OCI-LY1 (cell line): ENCODE data around the gene KCTD1.
"Not testable (repeated sequence)": the region's sequence is repeated elsewhere in the genome, so short reads cannot be mapped to it uniquely, and the experiment has no call there.

Experiments
- H2AFZ ChIP-seq: fragments of 200-600 bp; sonication (generic), shearing (Covaris generic); 2 replicates; pipeline ENCODE4 v1.6.0; 2014; ENCODE audit warnings: antibody characterized with exemption, mild to moderate bottlenecking, low read length
- H3F3A ChIP-seq: fragments of 200-600 bp; sonication (generic), shearing (Covaris generic); 2 replicates; pipeline ENCODE4 v1.6.0; 2014; ENCODE audit warnings: mild to moderate bottlenecking, antibody characterized with exemption, low read length, moderate library complexity; ENCODE audit not compliant: insufficient read depth
- H3K27ac ChIP-seq: fragments of 200-600 bp; sonication (generic); 2 replicates; pipeline ENCODE4 v1.5.1; 2014; ENCODE audit warnings: low read length, mixed run types, mild to moderate bottlenecking, low read depth; ENCODE audit not compliant: poor library complexity, severe bottlenecking
- H3K27me3 ChIP-seq: fragments of 200-600 bp; sonication (generic); 2 replicates; pipeline ENCODE4 v1.6.0; 2014; ENCODE audit warnings: antibody characterized with exemption, mild to moderate bottlenecking, low read length, moderate library complexity; ENCODE audit not compliant: insufficient read depth
- H3K36me3 ChIP-seq: fragments of 200-600 bp; sonication (generic); 2 replicates; pipeline ENCODE4 v1.6.1; 2014; ENCODE audit warnings: mild to moderate bottlenecking, antibody characterized with exemption, low read length, moderate library complexity, mixed read lengths; ENCODE audit not compliant: insufficient read depth
- H3K4me1 ChIP-seq: fragments of 200-600 bp; sonication (generic); 2 replicates; pipeline ENCODE4 v1.5.1; 2014; ENCODE audit warnings: mild to moderate bottlenecking, low read length, moderate library complexity; ENCODE audit not compliant: insufficient read depth, severe bottlenecking
- H3K4me2 ChIP-seq: fragments of 200-600 bp; sonication (generic), shearing (Covaris generic); 2 replicates; pipeline ENCODE4 v1.6.1; 2014; ENCODE audit warnings: low read length
- H3K4me3 ChIP-seq: fragments of 200-600 bp; sonication (generic); 2 replicates; pipeline ENCODE4 v1.5.1; 2014; ENCODE audit warnings: low read length, low read depth, mild to moderate bottlenecking, mixed read lengths; ENCODE audit not compliant: poor library complexity, severe bottlenecking
- H3K79me2 ChIP-seq: fragments of 200-600 bp; shearing (Covaris generic); 2 replicates; pipeline ENCODE4 v1.6.1; 2016; ENCODE audit warnings: mixed run types, low read length, mixed read lengths; ENCODE audit not compliant: insufficient read depth
- H3K9ac ChIP-seq: fragments of 200-600 bp; sonication (generic), shearing (Covaris generic); 2 replicates; pipeline ENCODE4 v1.6.1; 2014; ENCODE audit warnings: mild to moderate bottlenecking, low read length, mixed read lengths
- H3K9me2 ChIP-seq: fragments of 200-600 bp; sonication (generic), shearing (Covaris generic); 2 replicates; pipeline ENCODE4 v1.6.1; 2014; ENCODE audit warnings: low read depth, mild to moderate bottlenecking, low read length, mixed read lengths
- H3K9me3 ChIP-seq: fragments of 200-600 bp; shearing (Covaris generic); 2 replicates; pipeline ENCODE4 v1.6.1; 2014; ENCODE audit warnings: low read length, mixed read lengths
- H4K20me1 ChIP-seq: fragments of 200-600 bp; sonication (generic), shearing (Covaris generic); 2 replicates; pipeline ENCODE4 v1.6.0; 2016; ENCODE audit warnings: mild to moderate bottlenecking, low read length; ENCODE audit not compliant: insufficient read depth
- EZH2 ChIP-seq: fragments of 200-600 bp; sonication (generic), shearing (Covaris generic); IDR thresholded peaks from 2 replicates; pipeline ENCODE4 v1.8.0; 2017; ENCODE audit warnings: borderline replicate concordance, mixed run types, mild to moderate bottlenecking, antibody characterized with exemption, low read length, moderate library complexity, mixed read lengths
- TF ChIP-seq, protein P1 (sequence below): fragments of 200-600 bp; sonication (generic), shearing (Covaris generic); IDR thresholded peaks from 2 replicates; pipeline ENCODE4 v1.5.1; 2017; ENCODE audit warnings: mild to moderate bottlenecking, antibody characterized with exemption, low read length, moderate library complexity, mixed read lengths

Gene KCTD1

GRCh38 chr18:26438980-26439379 lies 109.4 kb downstream of the KCTD1 start:
- H3K4me1 ChIP-seq = peaks cover 13% of the 10 kb centered on the region
- H3K9me2 ChIP-seq = no peaks in the 10 kb centered on the region
- H2AFZ ChIP-seq = no peak overlapping the region
- H3K9ac ChIP-seq = no peak overlapping the region
- no peaks in the 10 kb centered on the region for H3K36me3 ChIP-seq
- no peaks in the 10 kb centered on the region for H3K79me2 ChIP-seq
- no peaks in the 10 kb centered on the region for H3F3A ChIP-seq
- H3K4me3 ChIP-seq = no peak overlapping the region
- H3K27me3 ChIP-seq = no peaks in the 10 kb centered on the region
- no peaks in the 10 kb centered on the region for H3K9me3 ChIP-seq
- H4K20me1 ChIP-seq = no peaks in the 10 kb centered on the region
- no peak for TF ChIP-seq EZH2
- TF ChIP-seq, protein P1, sequence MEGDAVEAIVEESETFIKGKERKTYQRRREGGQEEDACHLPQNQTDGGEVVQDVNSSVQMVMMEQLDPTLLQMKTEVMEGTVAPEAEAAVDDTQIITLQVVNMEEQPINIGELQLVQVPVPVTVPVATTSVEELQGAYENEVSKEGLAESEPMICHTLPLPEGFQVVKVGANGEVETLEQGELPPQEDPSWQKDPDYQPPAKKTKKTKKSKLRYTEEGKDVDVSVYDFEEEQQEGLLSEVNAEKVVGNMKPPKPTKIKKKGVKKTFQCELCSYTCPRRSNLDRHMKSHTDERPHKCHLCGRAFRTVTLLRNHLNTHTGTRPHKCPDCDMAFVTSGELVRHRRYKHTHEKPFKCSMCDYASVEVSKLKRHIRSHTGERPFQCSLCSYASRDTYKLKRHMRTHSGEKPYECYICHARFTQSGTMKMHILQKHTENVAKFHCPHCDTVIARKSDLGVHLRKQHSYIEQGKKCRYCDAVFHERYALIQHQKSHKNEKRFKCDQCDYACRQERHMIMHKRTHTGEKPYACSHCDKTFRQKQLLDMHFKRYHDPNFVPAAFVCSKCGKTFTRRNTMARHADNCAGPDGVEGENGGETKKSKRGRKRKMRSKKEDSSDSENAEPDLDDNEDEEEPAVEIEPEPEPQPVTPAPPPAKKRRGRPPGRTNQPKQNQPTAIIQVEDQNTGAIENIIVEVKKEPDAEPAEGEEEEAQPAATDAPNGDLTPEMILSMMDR = no peak
- H3K4me2 ChIP-seq = no peak overlapping the region; the same call in 1 of the 2 replicates
- no peak overlapping the region for H3K27ac ChIP-seq

DNA sequence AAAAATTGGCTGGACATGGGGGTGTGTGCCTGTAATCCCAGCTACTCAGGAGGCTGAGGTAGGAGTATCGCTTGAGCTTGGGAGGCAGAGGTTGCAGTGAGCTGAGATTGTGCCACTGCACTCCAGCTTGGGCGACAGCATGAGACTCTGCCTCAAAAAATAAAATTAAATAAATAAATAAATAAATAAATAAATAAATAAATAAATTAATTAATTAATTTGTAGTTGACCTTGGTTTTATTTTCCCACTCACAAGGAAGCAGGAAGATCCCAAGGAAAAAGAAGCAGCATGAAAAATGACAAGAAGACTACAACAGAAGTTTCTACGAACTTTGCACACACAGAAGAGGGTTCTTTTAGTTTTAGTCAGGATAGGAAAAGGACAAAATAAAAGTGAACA lies 110.7 kb downstream of the KCTD1 start:
- H3K27me3 ChIP-seq, H3K9me2 ChIP-seq, H3K4me2 ChIP-seq, H3K27ac ChIP-seq, H4K20me1 ChIP-seq, H3K36me3 ChIP-seq, H2AFZ ChIP-seq, H3K9ac ChIP-seq, H3K9me3 ChIP-seq, H3K79me2 ChIP-seq, H3K4me3 ChIP-seq, H3F3A ChIP-seq: not testable (repeated sequence)
- H3K4me1 ChIP-seq = peaks cover 13% of the 10 kb centered on the region

DNA sequence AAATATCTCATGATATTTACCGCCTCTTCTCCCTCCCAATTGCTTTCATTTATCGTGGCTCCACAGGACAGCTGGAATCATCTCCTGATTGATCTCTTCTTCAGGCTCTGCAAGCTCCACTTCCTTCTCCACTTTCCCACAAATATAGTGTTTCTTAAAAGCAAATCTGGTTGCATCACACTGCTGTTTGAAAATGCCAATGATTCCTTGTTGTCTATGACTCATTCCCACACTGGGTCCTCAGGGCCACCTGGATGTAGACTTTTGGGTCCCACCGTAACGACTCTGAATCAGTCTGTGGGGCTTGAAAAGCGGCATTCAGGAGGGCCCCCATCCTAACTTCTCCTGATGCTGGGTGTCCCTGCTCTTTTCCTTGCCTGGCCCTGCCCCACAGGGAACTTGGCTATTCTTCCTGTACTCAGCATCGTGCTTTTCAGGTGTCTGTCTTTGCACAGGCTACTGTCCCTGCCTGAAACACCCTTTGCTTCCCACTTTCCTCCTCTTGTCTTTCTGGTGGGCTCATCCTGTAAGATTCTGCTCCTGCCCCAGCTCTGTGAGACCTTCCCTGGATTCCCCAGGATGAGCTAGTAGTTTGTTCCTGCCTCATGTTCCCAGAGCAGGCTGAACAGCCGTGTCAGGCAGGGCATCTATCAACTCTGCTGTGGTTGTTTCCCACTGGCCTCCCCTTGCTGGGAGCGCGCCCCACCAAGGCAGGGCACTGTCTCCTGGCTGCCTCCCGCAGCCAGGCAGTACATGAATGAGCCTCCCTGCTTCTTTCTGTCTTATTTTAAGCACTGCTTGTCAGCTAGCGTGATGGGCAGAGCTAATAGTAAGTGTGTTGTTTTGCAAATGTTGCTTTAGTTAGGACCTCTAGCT lies 111.9 kb downstream of the KCTD1 start:
- Histone ChIP-seq H3K9me2 (no peaks in the 10 kb centered on the region), H3K4me1 (peaks cover 13% of the 10 kb centered on the region), H3K4me3 (no peak overlapping the region), H3K79me2 (no peaks in the 10 kb centered on the region), H2AFZ (no peak overlapping the region), H3F3A (no peaks in the 10 kb centered on the region), H3K27me3 (no peaks in the 10 kb centered on the region), H3K36me3 (no peaks in the 10 kb centered on the region), H3K27ac (no peak overlapping the region), H3K4me2 (no peak overlapping the region), H4K20me1 (no peaks in the 10 kb centered on the region), H3K9me3 (no peaks in the 10 kb centered on the region), H3K9ac (no peak overlapping the region)
- TF ChIP-seq, protein P1 = no peak
- TF ChIP-seq EZH2 = no peak
